Endothelial cell (in vitro differentiated cells): ENCODE results near the gene EBF3. TPM values are rescaled to one million over a fixed set of nuclear protein-coding genes. Genes with fewer than 3 reads are reported as not detected.

Experiments used
- DNase-seq: peaks from one replicate; pipeline ENCODE4 v3.0.0; 2021; ENCODE audit warnings: low spot score
- H3K27ac Mint-ChIP-seq: one replicate; pipeline ENCODE4 v1.8.0; 2021; ENCODE audit warnings: mixed read lengths, inconsistent platforms; ENCODE audit not compliant: unreplicated experiment
- H3K27me3 Mint-ChIP-seq: one replicate; pipeline ENCODE4 v1.8.0; 2021; ENCODE audit warnings: mild to moderate bottlenecking, moderate library complexity, mixed read lengths, inconsistent platforms; ENCODE audit not compliant: unreplicated experiment
- H3K36me3 Mint-ChIP-seq: one replicate; pipeline ENCODE4 v1.8.0; 2021; ENCODE audit warnings: mild to moderate bottlenecking, low read depth, mixed read lengths, inconsistent platforms; ENCODE audit not compliant: unreplicated experiment
- H3K4me1 Mint-ChIP-seq: one replicate; pipeline ENCODE4 v1.8.0; 2021; ENCODE audit warnings: mild to moderate bottlenecking, mixed read lengths, inconsistent platforms; ENCODE audit not compliant: unreplicated experiment
- H3K4me3 Mint-ChIP-seq: one replicate; pipeline ENCODE4 v1.8.0; 2021; ENCODE audit warnings: mild to moderate bottlenecking, mixed read lengths, inconsistent platforms; ENCODE audit not compliant: unreplicated experiment
- H3K9me3 Mint-ChIP-seq: one replicate; pipeline ENCODE4 v1.8.0; 2021; ENCODE audit warnings: mixed read lengths, inconsistent platforms; ENCODE audit not compliant: unreplicated experiment
- total RNA-seq: library from RNA; stranded (reverse); fragmentation: NEBNext Ultra II Directional; extraction: Animal tissue kit (Norgen Biotek cat#: 25700); gene quantifications from one replicate; pipeline ENCODE4 v1.2.1, GENCODE V29; 2021; ENCODE audit not compliant: unreplicated experiment
- TF ChIP-seq, protein P1 (sequence below): fragments of 200-600 bp; sonication (generic); IDR thresholded peaks from one replicate; pipeline ENCODE4 v1.5.0; 2021; ENCODE audit warnings: antibody characterized with exemption; ENCODE audit not compliant: unreplicated experiment

Gene EBF3
- total RNA-seq, 1 donor from 2014 or later, result 1.3 TPM

DNA sequence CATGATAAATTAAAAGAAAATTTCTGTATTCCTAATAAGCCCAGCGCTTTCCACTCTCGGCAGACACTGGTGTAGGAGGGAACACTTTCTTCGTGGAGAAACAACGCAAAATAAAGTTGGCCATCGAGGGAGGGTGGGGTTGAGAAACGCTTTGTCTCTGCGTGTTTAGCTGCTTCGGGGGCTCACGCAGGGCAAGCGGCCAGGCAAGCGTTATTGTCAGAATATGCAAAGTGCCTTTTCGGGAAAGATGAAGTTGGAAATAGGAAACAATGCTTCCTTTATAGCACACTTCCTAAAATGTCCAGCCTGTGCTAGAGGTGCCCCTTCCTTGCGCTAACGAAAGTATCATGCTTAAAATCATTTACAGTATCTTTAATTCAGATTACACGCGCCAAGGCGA lies 1.9 kb upstream of the EBF3 start:
- no peak for DNase-seq
- TF ChIP-seq, protein P1, sequence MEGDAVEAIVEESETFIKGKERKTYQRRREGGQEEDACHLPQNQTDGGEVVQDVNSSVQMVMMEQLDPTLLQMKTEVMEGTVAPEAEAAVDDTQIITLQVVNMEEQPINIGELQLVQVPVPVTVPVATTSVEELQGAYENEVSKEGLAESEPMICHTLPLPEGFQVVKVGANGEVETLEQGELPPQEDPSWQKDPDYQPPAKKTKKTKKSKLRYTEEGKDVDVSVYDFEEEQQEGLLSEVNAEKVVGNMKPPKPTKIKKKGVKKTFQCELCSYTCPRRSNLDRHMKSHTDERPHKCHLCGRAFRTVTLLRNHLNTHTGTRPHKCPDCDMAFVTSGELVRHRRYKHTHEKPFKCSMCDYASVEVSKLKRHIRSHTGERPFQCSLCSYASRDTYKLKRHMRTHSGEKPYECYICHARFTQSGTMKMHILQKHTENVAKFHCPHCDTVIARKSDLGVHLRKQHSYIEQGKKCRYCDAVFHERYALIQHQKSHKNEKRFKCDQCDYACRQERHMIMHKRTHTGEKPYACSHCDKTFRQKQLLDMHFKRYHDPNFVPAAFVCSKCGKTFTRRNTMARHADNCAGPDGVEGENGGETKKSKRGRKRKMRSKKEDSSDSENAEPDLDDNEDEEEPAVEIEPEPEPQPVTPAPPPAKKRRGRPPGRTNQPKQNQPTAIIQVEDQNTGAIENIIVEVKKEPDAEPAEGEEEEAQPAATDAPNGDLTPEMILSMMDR, result no peak

DNA sequence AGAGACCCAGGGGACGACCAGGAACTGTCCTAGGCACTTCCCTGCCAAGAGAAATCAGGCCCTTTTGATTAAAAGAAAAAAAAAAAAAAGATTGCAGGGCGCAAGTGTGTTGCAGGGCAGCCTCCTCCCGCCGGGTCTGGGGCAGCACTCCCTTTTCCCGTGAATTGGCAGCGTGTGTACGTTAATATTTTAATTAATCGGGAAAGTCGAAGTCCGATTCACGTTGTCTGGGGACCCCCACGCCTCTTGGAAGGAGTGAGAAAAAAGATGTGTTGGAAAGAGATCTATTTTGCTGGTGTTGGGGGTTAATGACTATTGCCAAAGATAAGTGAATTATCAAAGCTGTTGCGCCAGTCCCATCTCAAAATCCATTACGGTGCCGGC lies 1.3 kb upstream of the EBF3 start:
- Mint-ChIP-seq H3K4me1 (peaks cover 29% of the 10 kb centered on the region), H3K4me3 (no peak overlapping the region), H3K9me3 (no peaks in the 10 kb centered on the region), H3K27me3 (peaks cover 27% of the 10 kb centered on the region), H3K36me3 (peaks cover 4% of the 10 kb centered on the region), H3K27ac (no peak overlapping the region)
- no peak for DNase-seq
- TF ChIP-seq, protein P1, result no peak

More for the DNA sequence above, 1.9 kb upstream of the EBF3 start:
- Mint-ChIP-seq H3K27ac (no peak overlapping the region), H3K36me3 (peaks cover 4% of the 10 kb centered on the region), H3K4me3 (no peak overlapping the region), H3K9me3 (no peaks in the 10 kb centered on the region), H3K27me3 (peaks cover 27% of the 10 kb centered on the region), H3K4me1 (peaks cover 27% of the 10 kb centered on the region)

DNA sequence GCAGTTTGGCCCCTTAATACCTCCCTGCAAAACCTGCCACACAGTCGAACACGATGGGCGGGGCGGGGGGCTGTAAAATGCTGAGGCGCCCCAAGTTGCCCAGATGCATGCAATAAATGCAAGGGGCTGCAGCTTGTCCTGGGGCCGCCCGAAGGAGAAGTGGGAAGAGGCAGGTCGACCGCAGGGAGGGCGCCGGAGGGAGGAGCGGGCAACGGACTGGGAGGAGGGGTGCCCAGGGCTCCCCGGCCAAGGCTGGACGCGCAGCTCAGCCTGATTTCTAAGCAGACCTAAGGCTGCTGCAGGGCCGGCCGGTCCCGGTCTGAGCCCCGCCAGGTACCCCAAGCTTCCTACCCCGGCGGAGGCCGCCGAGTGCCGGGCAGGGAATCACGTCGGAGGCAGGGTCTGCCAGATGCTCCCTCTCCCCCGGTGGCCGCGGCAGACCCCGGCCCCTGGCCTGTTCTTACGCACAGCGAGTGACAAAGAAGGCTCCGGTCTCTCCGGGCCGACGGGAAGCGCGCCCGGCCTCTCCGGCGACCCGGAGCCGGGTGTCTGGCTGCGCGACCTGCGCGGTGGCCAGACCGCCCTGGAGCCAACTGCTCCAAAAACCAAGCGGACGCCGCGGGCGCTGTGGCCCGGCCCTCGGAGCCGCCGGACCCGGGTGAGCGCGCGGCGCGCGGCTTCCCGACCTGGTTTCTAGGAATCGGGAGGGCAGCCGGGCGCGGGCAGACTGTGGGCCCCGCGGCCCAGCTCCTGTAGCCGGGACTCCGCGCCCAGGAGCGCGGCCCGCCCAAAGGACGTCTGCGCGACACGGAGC lies 744 bp upstream of the EBF3 start:
- H3K36me3 Mint-ChIP-seq, result peaks cover 4% of the 10 kb centered on the region
- peaks cover 25% of the 10 kb centered on the region for H3K27me3 Mint-ChIP-seq
- peak overlapping the region; percentile 69 for H3K4me3 Mint-ChIP-seq
- H3K27ac Mint-ChIP-seq, result no peak overlapping the region
- no peaks in the 10 kb centered on the region for H3K9me3 Mint-ChIP-seq
- no peak for DNase-seq
- H3K4me1 Mint-ChIP-seq, result peaks cover 26% of the 10 kb centered on the region
- TF ChIP-seq, protein P1, result no peak

- Mint-ChIP-seq H3K4me1 (peaks cover 27% of the 10 kb centered on the region), H3K27me3 (peaks cover 25% of the 10 kb centered on the region), H3K36me3 (peaks cover 8% of the 10 kb centered on the region), H3K27ac (peak overlapping the region; percentile 25), H3K9me3 (no peaks in the 10 kb centered on the region), H3K4me3 (peak overlapping the region; percentile 90)
- peak; percentile 55 for DNase-seq
- TF ChIP-seq, protein P1, result no peak
These were observed 1.0 kb downstream of the EBF3 start for GRCh38 chr10:129962872-129963640.
